ENCODE results near the gene WDR59. TPM values are rescaled to one million over a fixed set of nuclear protein-coding genes. Genes with fewer than 3 reads are reported as not detected.

WDR59 gene
- total and polyA plus RNA-seq, 2 donors (not counting 3 experiments of a cell fraction or from before 2014, with no cell fraction given), result 51.1 to 60.0 TPM

DNA sequence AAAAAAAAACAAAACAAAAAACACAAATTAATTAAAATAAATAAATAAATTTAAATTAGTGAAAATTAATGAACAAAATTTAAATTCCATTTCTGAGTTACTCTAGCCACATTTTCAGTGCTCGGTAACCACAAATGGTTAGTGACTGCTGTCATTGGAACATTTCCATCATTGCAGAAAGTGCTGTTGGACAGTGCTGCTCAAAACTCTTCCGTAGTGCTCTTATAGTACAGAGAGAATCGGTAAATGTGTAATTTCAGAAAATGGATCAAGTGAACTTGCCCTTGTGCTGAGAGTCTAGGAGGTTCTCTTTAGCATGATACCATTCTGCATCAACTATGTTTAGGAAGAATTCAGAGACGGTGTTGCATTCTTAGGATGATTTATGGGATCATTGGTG lies 37.6 kb upstream of the WDR59 start:
- CTCF ChIA-PET, result interaction anchor here (0.7 kb wide), 1 partner anchor 10 kb away, joined by 3 read pairs; no protein-coding TSS in a partner anchor
- H3K9me3 ChIP-seq (replicated peaks; ENCODE audit: control insufficient read depth, insufficient read depth, low read length), result peaks cover 4% of the 10 kb centered on the region
- H3K9me1 ChIP-seq (replicated peaks; ENCODE audit: control insufficient read depth, extremely low read depth, insufficient read depth, low read length), result no peaks in the 10 kb centered on the region
- no peaks in the 10 kb centered on the region for H4K20me1 ChIP-seq (replicated peaks; ENCODE audit: control insufficient read depth, extremely low read depth, insufficient read depth, low read length)
- no peak overlapping the region for H3K4me3 ChIP-seq (replicated peaks in 1 of 3; ENCODE audit: insufficient read depth in 1 of 3, low read depth in 1 of 3, low read length in 3 of 3)
- dilution Hi-C loops (cut with MboI; ENCODE audit: extremely low pct_ligation_motif_present, low sequenced_read_pairs), result no loop called here
- H3K27ac ChIP-seq (ENCODE audit: insufficient read depth, low read depth, low read length), result no peak overlapping the region
- POLR2A ChIA-PET, result no interaction called here
- H3K36me3 ChIP-seq (ENCODE audit: control insufficient read depth in 2 of 2, extremely low read depth in 1 of 2, insufficient read depth in 2 of 2, low read length in 2 of 2), result no peaks in the 10 kb centered on the region
- BruUV-seq (replicated peaks), result no TSS peak
- H3K79me2 ChIP-seq (ENCODE audit: control insufficient read depth, insufficient read depth, low read length), result peaks cover 60% of the 10 kb centered on the region
- FAIRE-seq (no peak), DNase-seq (ENCODE audit: low read depth, low spot score) (no peak)
- no peak overlapping the region for H3K4me2 ChIP-seq (ENCODE audit: insufficient read depth, low read length)
- H3K27me3 ChIP-seq (ENCODE audit: control insufficient read depth in 2 of 2, insufficient read depth in 2 of 2, low read length in 2 of 2), result no peaks in the 10 kb centered on the region
- intact Hi-C loops (cut with micrococcal nuclease), result no loop called here
- H2AFZ ChIP-seq (ENCODE audit: low read depth, low read length), result no peak overlapping the region
- no peak for TF ChIP-seq FOS (IDR thresholded peaks at IDR 0.05; ENCODE audit: borderline replicate concordance, insufficient read depth, low read length)
- H3K4me1 ChIP-seq (ENCODE audit: control insufficient read depth, extremely low read depth, insufficient read depth, low read length), result peaks cover 16% of the 10 kb centered on the region
- H3K9ac ChIP-seq (replicated peaks; ENCODE audit: extremely low read depth, insufficient read depth, low read length), result no peak overlapping the region

DNA sequence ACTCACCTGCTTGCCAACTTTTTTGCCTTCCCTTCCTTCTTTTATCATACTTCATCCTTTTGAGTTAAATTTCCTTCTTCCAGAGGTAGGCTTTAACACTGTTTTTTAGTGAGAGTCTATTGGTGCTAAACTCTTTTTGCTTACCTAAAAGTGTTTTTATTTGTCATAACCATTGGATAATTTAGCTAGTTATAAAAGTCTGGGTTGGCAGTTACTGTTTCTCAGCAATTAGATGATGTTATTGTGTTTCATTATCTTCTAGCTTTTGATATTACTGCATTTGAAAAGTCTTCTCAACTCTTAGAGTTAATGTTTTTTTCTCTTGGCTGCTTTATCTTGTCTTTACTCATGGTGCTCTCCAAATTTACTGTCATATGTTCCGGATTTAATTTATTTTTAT lies 36.5 kb upstream of the WDR59 start:
- Histone ChIP-seq H3K4me2 (ENCODE audit: insufficient read depth, low read length) (no peak overlapping the region), H2AFZ (ENCODE audit: low read depth, low read length) (no peak overlapping the region), H3K9me1 (replicated peaks; ENCODE audit: control insufficient read depth, extremely low read depth, insufficient read depth, low read length) (no peaks in the 10 kb centered on the region), H3K9ac (replicated peaks; ENCODE audit: extremely low read depth, insufficient read depth, low read length) (no peak overlapping the region), H3K36me3 (ENCODE audit: control insufficient read depth in 2 of 2, extremely low read depth in 1 of 2, insufficient read depth in 2 of 2, low read length in 2 of 2) (no peaks in the 10 kb centered on the region), H3K4me1 (ENCODE audit: control insufficient read depth, extremely low read depth, insufficient read depth, low read length) (peaks cover 12% of the 10 kb centered on the region), H3K4me3 (replicated peaks in 1 of 3; ENCODE audit: insufficient read depth in 1 of 3, low read depth in 1 of 3, low read length in 3 of 3) (no peak overlapping the region), H3K79me2 (ENCODE audit: control insufficient read depth, insufficient read depth, low read length) (peaks cover 59% of the 10 kb centered on the region), H3K27ac (ENCODE audit: insufficient read depth, low read depth, low read length) (no peak overlapping the region), H3K9me3 (replicated peaks; ENCODE audit: control insufficient read depth, insufficient read depth, low read length) (peaks cover 4% of the 10 kb centered on the region), H3K27me3 (ENCODE audit: control insufficient read depth in 2 of 2, insufficient read depth in 2 of 2, low read length in 2 of 2) (no peaks in the 10 kb centered on the region), H4K20me1 (replicated peaks; ENCODE audit: control insufficient read depth, extremely low read depth, insufficient read depth, low read length) (no peaks in the 10 kb centered on the region)
- no TSS peak for BruUV-seq (replicated peaks)
- intact Hi-C loops (cut with micrococcal nuclease) (no loop called here), dilution Hi-C loops (cut with MboI; ENCODE audit: extremely low pct_ligation_motif_present, low sequenced_read_pairs) (no loop called here)
- TF ChIP-seq EZH2 (IDR thresholded peaks at IDR 0.05; ENCODE audit: borderline replicate concordance, low read depth, low read length, severe bottlenecking) (no peak), GATA2 (IDR thresholded peaks at IDR 0.05; ENCODE audit: insufficient read depth, insufficient read length, low read depth, low read length) (no peak), FOS (IDR thresholded peaks at IDR 0.05; ENCODE audit: borderline replicate concordance, insufficient read depth, low read length) (no peak), POLR2A (IDR thresholded peaks at IDR 0.05; ENCODE audit: low read depth, low read length) (no peak), MYC (IDR thresholded peaks at IDR 0.05; ENCODE audit: low read depth, low read length) (no peak), POLR2AphosphoS5 (IDR thresholded peaks at IDR 0.05; ENCODE audit: insufficient read depth, low read depth, low read length) (no peak), JUN (IDR thresholded peaks at IDR 0.05; ENCODE audit: borderline replicate concordance, insufficient read depth, insufficient read length, low read depth) (no peak)
- TF ChIP-seq, protein P1, sequence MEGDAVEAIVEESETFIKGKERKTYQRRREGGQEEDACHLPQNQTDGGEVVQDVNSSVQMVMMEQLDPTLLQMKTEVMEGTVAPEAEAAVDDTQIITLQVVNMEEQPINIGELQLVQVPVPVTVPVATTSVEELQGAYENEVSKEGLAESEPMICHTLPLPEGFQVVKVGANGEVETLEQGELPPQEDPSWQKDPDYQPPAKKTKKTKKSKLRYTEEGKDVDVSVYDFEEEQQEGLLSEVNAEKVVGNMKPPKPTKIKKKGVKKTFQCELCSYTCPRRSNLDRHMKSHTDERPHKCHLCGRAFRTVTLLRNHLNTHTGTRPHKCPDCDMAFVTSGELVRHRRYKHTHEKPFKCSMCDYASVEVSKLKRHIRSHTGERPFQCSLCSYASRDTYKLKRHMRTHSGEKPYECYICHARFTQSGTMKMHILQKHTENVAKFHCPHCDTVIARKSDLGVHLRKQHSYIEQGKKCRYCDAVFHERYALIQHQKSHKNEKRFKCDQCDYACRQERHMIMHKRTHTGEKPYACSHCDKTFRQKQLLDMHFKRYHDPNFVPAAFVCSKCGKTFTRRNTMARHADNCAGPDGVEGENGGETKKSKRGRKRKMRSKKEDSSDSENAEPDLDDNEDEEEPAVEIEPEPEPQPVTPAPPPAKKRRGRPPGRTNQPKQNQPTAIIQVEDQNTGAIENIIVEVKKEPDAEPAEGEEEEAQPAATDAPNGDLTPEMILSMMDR (IDR thresholded peaks at IDR 0.05; ENCODE audit: extremely low read depth in 1 of 2, insufficient read depth in 1 of 2, low read depth in 1 of 2, low read length in 2 of 2), result no peak
- TF ChIP-seq, protein P2, sequence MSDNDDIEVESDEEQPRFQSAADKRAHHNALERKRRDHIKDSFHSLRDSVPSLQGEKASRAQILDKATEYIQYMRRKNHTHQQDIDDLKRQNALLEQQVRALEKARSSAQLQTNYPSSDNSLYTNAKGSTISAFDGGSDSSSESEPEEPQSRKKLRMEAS (IDR thresholded peaks at IDR 0.05; ENCODE audit: insufficient read depth, insufficient read length), result no peak
- ChIA-PET POLR2A (no interaction called here), CTCF (no interaction called here)
- no peak for FAIRE-seq
- no peak for DNase-seq (ENCODE audit: low read depth, low spot score)
